Measurements from ENCODE around the gene GRIN3B.
"Not testable (repeated sequence)": the region's sequence is repeated elsewhere in the genome, so short reads cannot be mapped to it uniquely, and the experiment has no call there.

The GRIN3B gene

GRCh38 chr19:1020868-1021425 is 20.7 kb downstream of the GRIN3B start, which contains the start of gene TMEM259:
TSS of gene TMEM259 (minus strand) at chr19:1021123. CDS start at chr19:1020996, 127 bp downstream.
- peak; percentile 99 for DNase-seq

DNA sequence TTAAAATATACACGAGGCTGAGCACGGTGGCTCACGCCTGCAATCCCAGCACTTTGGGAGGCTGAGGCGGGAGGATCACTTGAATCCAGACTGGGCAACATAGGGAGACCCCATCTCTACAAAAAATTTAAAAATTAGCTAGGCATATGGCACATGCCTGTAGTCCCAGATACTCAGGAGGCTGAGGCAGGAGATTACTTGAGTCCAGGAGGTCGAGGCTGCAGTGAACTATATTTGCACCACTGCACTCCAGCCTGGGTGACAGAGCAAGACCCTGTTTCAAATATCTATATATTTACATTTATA is 23.6 kb downstream of the GRIN3B start:
- not testable (repeated sequence) for DNase-seq

- not testable (repeated sequence) for DNase-seq
Observed at GRCh38 chr19:1025080-1025479, 24.9 kb downstream of the GRIN3B start.

DNA sequence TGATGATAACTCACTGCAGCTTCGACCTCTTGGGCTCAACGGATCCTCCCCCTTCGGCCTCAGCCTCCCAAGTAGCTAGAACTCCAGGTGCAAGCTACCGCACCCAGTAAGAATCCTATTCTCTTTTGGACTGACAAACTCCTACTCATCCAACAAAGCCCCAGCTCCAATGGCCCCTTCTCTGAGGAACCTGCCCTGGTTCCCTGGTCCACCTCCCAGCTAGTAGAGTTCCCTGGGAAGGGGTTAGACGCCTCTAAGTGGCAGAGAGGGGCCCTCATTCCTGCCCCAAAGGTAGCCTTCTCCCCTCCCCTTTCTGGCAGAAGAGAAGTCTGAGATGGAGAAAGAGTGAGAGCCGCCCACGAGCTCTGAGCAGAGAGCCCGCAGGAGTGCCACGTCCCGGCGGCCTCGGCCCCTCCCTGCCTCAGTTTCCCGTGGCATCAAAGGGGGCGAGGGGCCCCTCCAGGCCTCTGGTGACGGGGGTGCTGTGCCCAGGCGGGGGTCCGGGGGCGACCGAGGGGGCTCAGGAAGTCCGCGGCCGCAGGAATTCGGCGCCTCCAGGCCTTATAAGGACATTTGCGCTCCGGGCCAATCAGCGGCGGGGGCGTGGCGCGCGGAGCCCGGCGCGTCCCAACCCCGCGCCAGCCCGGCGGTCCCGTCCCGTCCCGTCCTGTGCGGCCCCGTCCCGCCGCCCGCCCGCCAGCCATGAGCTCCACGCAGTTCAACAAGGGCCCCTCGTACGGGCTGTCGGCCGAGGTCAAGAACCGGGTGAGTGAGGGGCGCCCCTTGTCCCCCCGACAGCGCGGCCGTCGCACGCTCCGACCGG is 26.0 kb downstream of the GRIN3B start, which contains the start of gene CNN2:
Gene CNN2 (plus strand): TSS at position 649 of the 823 bp plus-strand sequence. CDS start 54 bp downstream, at position 703.
- DNase-seq: peak; percentile 91

DNA sequence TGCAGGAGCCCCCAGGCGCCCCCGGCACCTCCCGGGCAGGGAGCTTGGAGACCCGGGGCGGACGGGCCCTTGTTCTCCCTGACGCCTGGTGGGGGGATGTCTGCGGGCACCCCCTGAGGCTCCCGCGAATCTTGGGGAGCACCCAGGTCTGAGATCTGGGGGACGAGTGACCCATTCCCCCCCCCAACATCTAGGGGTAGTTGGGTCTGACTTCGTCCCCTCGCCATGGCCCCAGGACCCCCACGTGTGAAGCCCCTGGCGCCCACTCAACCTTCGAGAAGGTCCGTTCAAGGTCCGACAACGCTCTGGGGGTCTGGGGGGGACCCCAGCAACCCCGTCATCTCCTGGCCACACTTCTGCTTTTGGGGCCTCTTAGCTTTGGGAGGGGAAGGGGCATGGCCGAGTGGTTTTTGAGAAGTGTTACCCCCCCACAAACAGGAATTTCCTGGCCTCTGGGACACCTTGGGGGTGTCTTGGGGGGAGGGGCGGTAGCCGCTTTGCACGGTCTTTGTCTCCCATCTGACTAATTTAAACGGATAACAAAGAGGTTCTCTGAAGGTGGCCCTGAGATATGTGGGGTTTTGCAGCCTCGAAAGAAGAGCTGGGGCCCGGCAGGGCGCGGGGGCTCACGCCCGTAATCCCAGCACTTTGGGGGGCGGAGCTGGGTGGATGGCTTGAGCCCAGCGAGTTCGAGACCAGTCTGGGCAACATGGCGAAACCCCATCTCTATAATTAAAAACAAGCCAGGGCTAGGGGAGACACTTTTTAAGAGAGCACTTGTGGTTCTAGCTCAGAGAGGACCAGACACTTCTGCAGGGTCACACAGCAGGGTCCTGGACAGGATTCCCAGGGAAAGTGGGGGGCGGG is 26.8 kb downstream of the GRIN3B start:
- peak; percentile 70 for DNase-seq

DNA sequence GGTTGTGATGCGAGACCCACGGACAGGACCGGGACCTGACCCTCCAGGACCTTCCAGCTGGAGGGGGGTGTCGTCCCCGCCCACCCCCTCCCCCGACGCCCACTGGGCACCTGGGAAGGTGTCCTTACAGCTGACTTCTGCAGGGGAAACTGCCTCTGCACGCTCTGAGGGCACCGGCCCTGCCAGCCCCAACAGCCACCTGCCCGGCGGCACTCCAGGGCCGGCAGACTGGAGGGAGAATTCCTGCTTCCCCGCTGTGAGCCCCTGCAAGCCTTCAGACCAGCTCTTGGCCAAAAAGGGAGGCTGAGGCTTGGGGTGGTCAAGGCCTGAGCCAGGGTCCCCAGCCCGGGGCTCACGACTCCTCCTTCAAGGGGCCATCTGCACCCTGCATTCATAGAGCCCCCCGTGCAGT is 27.4 kb downstream of the GRIN3B start:
- DNase-seq: peak; percentile 49

GRCh38 chr19:1028062-1028926 is 28.1 kb downstream of the GRIN3B start:
- DNase-seq: peak; percentile 93

GRCh38 chr19:1032264-1032867 is 32.1 kb downstream of the GRIN3B start:
- no peak for DNase-seq

- DNase-seq: no peak
Observed at GRCh38 chr19:1035998-1036621, 35.9 kb downstream of the GRIN3B start.

GRCh38 chr19:1037621-1038064 is 37.4 kb downstream of the GRIN3B start:
- no peak for DNase-seq

DNA sequence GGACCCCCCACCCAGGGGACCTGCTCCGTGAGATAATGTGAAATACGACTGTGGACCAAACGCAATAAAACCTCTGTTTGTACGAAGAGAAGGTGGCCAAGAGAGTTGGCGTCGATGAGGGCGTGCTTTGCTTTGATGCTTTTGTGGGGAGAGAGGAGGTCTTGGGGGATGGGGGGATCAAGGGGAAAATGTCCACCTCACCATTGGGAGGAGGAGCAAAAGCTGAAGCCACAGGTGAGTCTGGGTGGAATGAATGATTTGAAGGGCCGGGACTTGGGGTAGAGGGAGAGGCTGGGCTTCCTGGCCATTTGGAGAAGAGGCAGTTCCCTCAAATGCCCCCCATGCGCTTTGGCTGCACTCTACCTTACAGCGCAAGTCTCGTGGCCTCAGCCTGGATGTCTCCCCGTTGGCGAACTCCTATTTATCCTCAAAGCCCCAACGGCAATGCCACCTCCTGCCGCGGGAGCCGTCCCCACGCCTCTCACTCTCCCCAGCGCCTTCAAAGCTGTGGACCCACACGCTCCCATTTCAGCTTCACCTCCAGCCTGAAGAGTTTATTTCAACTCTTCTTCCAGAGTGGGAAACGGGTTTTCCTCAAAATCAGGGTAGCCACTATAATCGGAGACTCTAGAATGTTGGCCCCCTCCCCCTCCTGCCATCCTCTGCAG is 38.9 kb downstream of the GRIN3B start:
- DNase-seq: no peak

GRCh38 chr19:1039646-1040475 is 39.6 kb downstream of the GRIN3B start, which contains the start of gene ABCA7:
TSS of gene ABCA7 (plus strand) at chr19:1040107. CDS start at chr19:1041362, 1,255 bp downstream.
- peak; percentile 99 for DNase-seq

DNA sequence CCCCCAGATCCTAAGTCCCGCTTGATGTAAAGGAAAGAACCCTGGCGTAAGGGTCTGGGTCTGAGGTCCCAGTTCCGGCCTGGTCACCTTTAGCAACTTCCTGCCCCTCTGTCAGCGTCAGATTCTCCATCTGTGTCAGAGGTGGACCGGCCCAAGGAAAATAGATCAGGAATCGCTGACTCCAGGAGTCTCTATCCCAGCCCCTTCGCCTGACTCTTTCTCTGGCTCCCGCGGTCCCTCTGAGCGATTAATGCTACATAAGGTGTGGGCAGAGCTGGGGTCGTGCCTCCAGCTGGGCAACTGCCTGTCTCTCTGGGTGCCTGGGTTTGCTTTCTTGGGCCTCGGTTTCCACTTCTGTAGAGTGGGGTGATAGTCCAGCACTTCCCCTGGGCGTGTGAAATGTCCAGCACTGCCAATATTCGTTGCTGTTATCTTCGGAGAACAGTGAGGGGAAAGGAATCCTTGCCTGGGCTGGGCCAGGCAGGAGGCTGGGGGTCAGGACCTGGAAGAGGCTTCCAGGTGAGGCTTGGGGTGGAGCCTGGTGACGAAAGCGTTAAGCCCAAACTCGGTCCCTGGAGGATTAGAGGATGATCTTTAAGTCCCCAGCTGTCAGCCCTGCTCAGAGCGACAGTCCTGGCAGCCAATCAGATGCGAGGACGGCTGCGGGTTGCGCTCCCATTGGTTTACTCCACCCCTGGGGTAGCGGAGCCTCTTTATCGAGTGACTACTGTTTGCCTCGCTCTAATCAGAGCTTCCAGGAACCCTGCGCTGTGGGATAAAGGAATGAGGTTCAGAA is 40.5 kb downstream of the GRIN3B start:
- peak; percentile 96 for DNase-seq

DNA sequence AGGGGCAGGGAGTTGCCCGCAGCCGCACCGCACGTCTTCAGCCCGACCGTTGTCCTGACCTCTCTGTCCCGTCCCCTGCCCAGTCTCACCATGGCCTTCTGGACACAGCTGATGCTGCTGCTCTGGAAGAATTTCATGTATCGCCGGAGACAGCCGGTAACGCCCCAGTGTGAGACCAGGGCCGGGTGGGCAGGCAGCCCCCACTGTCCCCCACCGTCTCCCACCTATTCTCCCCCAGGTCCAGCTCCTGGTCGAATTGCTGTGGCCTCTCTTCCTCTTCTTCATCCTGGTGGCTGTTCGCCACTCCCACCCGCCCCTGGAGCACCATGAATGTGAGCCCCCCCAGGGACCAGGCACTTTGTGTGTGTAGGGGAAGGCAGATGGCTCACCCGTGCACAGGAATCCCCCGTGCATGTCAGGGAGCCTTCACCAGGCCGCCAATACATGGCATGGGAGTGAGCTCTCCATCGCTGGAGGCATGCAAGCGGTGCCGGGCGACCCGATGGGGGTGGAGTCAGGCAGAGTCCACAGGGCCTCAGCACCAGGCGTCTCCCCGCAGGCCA is 41.1 kb downstream of the GRIN3B start:
- DNase-seq: no peak

DNA sequence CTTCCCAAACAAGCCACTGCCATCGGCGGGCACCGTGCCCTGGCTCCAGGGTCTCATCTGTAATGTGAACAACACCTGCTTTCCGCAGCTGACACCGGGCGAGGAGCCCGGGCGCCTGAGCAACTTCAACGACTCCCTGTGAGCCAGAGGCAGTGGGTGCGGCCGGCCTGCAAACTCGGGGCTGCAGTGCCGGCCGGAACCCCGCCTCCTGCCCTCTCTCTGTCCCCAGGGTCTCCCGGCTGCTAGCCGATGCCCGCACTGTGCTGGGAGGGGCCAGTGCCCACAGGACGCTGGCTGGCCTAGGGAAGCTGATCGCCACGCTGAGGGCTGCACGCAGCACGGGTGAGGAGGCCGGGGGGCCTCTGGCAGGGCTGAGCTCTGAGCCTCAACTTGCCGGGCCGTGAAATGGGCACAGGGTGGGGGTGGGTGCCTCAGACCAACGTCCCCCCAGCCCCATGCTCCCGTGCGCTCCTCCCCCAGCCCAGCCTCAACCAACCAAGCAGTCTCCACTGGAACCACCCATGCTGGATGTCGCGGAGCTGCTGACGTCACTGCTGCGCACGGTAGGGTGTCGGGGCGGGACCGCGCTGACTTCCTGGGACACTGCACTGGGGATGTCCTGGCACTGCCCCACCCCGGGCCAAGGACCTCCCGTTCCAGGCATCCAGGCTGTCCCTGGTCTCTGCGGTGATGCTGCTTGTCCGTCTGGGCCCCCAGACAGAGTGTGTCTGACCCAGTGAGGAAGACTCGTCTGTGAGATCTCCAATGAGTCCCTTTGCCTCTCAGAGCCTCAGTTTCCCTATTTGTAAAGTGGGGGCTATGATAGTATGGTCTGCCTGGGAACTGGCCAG is 41.8 kb downstream of the GRIN3B start:
- no peak for DNase-seq

DNA sequence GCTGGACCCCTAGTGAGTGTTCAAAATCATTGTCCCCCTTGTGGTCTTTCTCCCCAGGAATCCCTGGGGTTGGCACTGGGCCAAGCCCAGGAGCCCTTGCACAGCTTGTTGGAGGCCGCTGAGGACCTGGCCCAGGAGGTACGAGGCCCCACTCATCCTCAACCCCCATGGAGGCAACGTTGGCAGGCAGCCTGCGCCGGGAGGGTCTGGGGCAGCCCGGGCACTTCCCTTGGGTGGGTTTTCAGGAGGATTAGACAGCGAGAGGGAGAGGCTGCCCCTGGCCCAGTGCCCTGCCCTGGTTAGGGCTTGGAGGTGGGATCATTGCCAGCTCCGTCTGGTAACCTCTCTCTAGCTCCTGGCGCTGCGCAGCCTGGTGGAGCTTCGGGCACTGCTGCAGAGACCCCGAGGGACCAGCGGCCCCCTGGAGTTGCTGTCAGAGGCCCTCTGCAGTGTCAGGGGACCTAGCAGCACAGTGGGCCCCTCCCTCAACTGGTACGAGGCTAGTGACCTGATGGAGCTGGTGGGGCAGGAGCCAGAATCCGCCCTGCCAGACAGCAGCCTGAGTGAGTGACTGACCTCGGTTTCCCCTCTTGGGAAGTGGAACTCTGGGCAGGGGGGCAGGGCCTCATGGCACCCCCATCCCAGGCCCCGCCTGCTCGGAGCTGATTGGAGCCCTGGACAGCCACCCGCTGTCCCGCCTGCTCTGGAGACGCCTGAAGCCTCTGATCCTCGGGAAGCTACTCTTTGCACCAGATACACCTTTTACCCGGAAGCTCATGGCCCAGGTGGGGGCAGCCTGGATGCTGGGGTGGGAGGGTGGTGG is 42.7 kb downstream of the GRIN3B start:
- DNase-seq: no peak

- no peak for DNase-seq
Observed at GRCh38 chr19:1045247-1045603, 45.0 kb downstream of the GRIN3B start.
